AML-193 (cell line): ENCODE data around the gene ZFP92.
"Not testable (repeated sequence)": the region's sequence is repeated elsewhere in the genome, so short reads cannot be mapped to it uniquely, and the experiment has no call there.

Source experiments
- DNase-seq, 2 experiments: peaks; one replicate each; lab custom pipeline; 2025; lab: John Stamatoyannopoulos, UW

ZFP92 gene

GRCh38 chrX:153387345-153387744, 23.9 kb upstream of the ZFP92 start:
- DNase-seq = no peak

GRCh38 chrX:153387987-153388721, 23.1 kb upstream of the ZFP92 start:
- no peak for DNase-seq

GRCh38 chrX:153388722-153389459, 22.4 kb upstream of the ZFP92 start:
- no peak for DNase-seq

- DNase-seq = not testable (repeated sequence)
These were observed 21.9 kb upstream of the ZFP92 start for GRCh38 chrX:153389460-153389768.

- DNase-seq = no peak
These were observed 18.5 kb upstream of the ZFP92 start for GRCh38 chrX:153392642-153393321.

- no peak for DNase-seq
These were observed 16.7 kb upstream of the ZFP92 start for GRCh38 chrX:153394612-153395011.

- DNase-seq = no peak
These were observed 15.5 kb upstream of the ZFP92 start for GRCh38 chrX:153395613-153396319.

GRCh38 chrX:153396320-153397195, 14.7 kb upstream of the ZFP92 start:
- no peak for DNase-seq

- no peak for DNase-seq
These were observed 13.9 kb upstream of the ZFP92 start for GRCh38 chrX:153397256-153397960.

GRCh38 chrX:153398275-153398960, 12.9 kb upstream of the ZFP92 start:
- no peak for DNase-seq

- no peak for DNase-seq
These were observed 10.8 kb upstream of the ZFP92 start for GRCh38 chrX:153400146-153401132.

- DNase-seq = no peak
These were observed 10.0 kb upstream of the ZFP92 start, which contains the start of gene PNMA6E for GRCh38 chrX:153401133-153401764. Gene PNMA6E (minus strand): TSS chrX:153401350. CDS start chrX:153398849, 2,501 bp downstream.

GRCh38 chrX:153404333-153404732, 6.9 kb upstream of the ZFP92 start:
- DNase-seq = not testable (repeated sequence)

- DNase-seq = no peak
These were observed 5.8 kb upstream of the ZFP92 start for GRCh38 chrX:153405426-153405825.

- no peak for DNase-seq
These were observed 5.3 kb upstream of the ZFP92 start for GRCh38 chrX:153406011-153406410.

GRCh38 chrX:153406903-153407302, 4.4 kb upstream of the ZFP92 start:
- no peak for DNase-seq

GRCh38 chrX:153407736-153408135, 3.5 kb upstream of the ZFP92 start:
- DNase-seq = no peak

- DNase-seq = no peak
These were observed 3.0 kb upstream of the ZFP92 start for GRCh38 chrX:153408221-153408721.
